ENCODE measurements around the gene MRPS25.

The MRPS25 gene

DNA sequence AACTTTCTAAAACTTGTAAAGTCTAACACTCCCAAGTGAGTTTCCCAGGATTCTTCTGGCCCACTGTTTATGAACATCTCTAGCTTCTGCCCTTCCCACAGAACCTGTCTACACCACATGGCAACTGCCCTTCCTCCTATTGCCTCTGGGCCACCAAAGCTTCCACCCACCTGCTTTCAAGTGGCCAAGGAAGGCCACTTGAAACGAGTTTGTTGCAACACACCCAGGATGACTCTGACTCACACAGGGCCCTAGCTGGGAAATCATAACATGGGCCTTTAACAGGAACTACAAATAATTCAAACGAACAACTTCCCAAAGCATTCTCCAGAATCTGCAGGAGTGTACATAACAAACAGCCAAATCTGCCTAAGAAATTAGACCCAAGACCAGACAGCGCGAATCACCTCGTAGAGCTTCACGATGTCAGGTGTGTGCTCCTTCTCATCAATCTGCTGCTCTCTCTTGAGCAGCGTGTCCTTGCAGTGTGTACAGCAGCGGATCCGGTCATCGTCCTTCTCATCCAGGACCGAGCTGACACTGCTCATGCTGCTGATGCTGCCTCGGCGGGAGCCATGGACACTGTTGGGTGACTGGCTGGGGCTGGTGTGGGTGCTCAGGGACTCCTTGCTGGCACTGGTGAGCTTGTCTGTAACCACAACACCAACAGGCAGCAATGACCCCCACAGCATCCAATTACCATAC lies 17.0 kb upstream of the MRPS25 start:
- no peak for DNase-seq

DNA sequence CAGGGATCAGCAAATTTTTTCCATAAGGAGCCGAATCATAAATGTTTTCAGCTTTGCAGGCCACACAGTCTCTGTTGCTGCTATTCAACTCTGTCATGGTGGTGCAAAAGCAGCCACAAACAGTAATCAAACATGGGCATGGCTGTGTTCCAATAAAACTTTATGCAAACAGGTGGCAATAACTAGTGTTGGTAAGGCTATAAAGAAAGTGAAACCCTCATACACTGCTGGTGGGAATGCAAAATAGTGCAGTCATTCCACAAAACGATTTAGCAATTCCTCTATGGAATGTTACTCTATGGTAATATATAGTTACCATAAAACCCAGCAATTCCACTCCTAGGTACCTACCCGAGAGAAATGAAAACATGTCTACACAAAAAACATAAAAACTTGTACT lies 14.0 kb upstream of the MRPS25 start:
- no peak for DNase-seq

DNA sequence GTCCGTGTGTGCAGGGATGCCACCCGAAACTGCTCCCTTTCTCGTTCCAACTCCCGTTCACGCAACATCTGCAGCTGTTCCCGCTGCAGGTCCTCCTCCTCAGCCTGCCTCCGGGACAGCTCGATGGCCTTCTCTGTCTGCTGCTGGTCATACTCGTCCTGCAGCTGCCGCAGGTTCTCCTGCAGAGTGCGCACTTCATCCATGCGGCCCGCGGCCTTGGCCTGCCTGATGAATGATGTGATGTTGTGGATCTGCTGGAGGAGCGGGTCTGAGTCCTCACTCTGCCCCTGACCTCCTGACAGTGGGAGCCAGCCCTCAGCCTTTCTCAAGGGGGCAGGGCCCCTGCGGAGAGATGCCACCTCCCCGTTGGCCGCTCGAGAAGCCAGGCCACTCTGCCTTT lies 9.4 kb upstream of the MRPS25 start:
- DNase-seq: no peak

DNA sequence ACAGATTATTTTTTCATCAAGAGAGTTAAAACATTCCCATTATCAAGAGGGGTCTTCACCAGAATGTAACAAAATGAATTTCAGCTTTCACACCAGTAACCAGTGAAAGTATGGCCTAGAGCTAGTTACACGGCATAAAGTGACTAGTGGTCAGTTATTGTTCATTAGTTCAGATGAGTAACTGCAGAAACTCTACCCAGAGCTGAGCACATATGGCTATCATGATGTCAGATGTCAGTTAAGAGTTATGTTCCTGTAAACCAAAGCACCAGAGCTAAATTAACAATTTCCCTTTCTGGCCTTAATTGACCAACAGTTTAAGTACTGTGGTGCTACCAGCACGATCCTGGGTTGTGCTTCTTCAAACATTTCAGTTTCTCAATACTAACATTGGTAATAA lies 6.6 kb upstream of the MRPS25 start:
- DNase-seq: no peak

DNA sequence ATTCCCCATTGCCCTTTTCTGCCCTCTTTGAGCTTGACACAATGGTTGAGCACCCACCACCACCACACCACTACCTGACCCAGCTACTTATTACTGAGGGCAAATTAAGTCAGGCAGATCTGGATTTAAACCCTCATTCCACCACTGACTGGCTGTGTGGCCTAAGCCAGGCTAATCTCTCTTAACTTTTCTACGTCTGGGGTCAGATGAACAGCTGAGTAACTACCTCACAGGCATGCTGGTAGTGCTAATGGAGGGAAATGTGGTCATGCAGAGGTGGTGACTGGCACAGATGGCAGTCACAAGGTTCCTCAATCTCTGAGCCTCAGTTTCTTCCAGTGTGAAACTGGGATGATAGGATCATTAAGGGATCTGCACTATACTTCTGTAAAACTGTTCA lies 4.3 kb upstream of the MRPS25 start:
- DNase-seq: no peak

DNA sequence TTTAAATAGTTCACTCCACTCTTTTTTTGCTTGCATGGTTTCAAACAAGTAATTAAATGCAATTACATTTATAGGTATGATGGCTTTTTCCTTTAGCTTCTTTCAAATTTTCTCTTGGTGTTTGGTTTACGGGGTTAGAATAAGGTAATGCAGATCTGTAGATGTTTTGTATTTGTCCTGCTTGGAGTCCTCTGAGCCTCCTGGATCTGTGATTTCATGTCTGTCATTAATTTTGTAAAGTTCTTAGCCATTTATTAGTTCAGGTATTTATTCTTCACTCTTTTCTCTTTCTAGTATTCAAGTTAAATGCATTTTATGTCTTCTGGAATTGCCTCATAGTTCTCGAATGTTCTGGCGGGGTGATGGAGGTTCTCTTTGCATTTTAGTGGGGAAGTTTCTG lies 1.4 kb upstream of the MRPS25 start:
- DNase-seq: no peak

DNA sequence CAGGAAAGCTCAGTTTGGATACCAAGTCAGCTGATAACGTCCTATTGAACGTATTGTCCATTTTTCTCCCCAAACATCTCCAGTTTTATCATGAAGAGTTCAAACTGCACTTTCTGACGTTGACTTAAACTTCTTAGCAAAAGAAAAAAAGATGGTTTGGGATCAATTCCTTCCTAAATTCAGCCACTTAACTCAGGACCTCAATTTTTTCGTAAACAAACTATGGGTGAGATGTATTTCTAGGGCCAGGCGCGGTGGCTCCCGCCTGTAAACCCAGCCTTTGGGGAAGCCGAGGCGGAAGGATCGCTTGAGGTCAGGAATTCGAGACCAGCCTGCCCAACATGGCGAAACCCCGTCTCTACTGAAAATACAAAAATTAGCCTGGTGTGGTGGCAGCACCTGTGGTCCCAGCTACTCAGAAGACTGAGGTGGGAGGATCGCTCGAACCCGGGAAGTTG lies 464 bp upstream of the MRPS25 start:
- no peak for DNase-seq

DNA sequence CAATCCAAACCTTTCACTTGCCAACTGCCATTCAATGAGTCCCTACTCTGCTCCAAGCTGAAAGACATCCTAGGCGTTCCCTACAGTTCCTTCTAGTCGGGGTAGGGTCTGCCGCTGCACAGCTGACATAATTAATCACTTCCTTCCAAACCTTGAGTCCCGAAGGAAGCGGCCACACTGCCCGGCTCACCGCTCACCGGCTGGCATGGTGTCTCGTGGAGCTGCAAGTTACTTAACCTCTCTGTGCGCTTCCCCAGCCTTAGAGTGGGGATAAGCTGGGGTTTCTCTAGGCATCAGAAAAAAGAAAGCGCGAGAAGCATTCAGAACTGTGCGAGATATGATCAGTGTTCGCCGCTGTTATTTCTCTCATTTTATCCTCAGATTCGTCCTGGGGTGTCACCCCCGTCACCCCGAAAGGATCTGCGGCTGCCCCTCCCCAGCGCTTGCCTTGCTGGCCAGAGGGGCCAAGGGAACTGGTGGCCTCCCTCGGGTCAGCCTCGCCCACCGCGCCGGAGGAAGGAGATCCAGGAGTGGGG lies 748 bp downstream of the MRPS25 start:
- no peak for DNase-seq

DNA sequence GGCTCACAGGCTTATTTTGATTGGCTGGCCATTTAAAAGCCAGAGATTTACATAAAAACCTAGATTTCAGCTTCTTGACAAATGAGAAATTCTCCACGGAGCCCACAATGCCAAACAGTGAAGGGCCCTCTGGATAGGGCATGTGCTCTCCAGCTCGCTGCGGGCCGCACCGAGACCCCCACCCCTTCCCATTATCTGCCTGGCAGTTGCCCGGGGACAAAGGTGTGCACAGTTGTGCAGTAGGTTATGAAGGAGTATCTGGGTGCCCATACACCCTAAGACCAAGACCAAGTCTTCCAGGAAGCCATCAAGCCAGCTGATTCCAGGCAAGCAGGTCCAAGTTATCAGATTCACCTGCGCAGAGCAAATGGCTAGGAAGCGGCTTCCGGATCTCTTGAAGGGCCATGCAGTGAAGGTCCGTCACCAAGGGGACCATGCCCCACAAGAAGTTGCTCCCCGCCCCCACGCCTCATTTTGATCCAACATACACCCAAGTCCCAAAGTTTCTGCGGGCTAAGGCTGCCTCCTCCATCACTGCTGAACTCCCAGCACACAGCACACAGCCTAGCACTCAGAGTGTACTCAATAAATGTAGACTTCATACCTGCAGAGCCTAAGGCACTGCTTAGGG lies 1.3 kb downstream of the MRPS25 start:
- DNase-seq: no peak

DNA sequence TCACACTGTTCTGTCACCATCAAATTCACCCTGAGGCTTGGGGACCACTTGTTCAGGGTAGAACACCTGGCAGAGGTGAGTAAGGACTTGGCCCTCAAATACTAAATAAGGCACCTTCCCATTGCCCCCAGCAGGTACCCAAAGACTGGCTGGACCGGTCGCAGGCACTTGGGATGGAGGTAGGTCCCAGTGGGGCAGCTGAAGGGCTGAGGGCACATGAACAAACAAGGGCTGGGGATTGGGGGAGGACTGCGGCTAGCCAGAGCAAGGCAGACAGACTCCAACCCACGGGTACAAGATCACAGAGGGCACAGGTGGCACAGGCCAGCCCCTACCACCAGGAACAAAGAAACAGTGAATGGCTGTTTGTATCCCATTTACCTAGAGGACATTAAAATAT lies 1.9 kb downstream of the MRPS25 start:
- DNase-seq: no peak

DNA sequence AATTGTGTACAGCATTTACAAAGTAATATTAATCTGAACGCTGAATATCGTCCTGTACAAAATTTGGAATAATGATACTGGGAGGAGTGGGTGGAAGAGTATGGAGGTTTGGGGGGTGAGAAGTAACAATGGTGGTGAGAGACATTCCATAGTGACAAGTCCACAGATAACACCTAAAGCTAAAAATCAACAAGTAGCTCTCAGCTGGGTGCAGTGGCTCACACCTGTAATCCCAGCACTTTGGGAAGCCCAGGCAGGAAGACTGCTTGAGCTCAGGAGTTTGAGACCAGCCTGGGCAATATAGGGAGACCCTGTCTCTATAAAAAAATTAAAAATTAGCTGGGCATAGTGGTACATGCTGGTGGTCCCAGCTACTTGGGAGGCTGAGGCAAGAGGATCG lies 5.1 kb downstream of the MRPS25 start:
- DNase-seq: no peak

DNA sequence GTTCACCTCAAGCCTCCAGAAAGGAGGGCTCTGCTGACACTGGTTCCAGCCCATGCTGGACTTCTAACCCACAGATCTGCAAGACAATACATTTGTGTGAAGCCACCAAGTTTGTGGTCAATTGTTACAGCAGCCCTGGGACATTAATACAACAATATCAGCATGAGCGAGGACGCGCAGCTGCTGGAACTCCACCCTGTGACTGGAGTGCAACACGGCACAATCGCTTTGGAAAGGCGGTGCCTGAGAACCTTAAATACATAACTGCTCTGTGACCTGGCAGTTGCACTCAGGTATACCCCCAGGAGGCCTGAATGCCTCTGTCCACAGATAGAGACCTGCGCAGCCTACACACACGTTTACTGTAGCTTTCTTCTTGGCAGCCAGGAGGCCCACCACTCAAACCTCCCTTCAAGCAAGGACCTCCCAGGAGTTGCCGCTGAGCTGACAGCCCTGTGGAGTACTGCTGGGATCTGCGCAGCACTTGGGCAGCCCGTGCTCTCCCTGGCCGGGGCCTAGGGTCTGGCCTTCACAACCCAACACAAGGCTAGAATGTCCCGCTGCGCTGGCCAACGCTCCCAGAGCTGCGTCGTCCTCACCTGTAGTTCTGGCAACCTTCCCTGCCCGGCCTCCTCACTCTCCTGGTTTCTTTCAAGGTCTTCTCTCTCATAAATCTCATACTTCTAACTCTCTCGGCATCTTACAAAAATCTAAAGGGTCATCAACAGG lies 8.3 kb downstream of the MRPS25 start:
- DNase-seq: no peak

DNA sequence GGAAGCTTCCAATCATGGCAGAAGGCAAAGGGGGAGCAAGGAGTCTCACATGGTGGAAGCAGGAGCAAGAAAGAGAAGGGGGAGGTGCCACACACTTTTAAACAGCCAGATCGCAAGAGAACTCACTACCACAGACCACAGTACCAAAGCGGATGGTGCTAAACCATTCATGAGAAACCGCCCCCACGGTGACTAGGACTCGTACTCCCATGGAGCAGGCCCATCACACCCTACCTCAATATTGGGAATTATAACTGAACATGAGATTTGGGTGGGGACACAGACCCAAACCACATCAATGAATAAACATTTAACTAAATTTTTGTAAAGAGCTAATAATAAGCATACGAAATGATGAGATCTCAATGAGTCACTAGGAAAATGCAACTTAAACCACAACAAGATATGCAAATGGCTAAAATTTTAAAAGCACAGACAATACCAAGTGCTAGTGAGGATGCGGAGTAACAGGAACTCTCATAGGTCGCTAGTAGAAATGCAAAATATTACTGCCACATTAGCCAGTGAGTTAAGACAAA lies 10.0 kb downstream of the MRPS25 start:
- no peak for DNase-seq

DNA sequence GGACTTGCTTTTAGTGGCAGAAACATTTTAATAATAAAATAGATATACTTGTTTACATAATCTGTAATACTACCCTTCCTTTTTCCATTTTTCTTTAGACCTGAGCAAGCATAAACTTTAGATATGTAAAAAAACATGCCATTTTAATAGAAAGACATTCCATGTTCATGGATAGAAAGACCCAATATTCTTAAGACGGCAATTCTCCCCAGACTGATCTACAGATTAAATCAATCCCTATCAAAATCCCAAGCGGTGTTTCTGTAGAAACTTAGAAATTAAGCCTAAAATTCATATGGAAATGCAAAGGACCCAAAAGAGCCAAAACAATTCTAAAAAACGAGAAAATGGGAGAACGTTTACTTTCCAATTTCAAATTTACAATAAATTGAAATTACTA lies 11.6 kb downstream of the MRPS25 start:
- no peak for DNase-seq

DNA sequence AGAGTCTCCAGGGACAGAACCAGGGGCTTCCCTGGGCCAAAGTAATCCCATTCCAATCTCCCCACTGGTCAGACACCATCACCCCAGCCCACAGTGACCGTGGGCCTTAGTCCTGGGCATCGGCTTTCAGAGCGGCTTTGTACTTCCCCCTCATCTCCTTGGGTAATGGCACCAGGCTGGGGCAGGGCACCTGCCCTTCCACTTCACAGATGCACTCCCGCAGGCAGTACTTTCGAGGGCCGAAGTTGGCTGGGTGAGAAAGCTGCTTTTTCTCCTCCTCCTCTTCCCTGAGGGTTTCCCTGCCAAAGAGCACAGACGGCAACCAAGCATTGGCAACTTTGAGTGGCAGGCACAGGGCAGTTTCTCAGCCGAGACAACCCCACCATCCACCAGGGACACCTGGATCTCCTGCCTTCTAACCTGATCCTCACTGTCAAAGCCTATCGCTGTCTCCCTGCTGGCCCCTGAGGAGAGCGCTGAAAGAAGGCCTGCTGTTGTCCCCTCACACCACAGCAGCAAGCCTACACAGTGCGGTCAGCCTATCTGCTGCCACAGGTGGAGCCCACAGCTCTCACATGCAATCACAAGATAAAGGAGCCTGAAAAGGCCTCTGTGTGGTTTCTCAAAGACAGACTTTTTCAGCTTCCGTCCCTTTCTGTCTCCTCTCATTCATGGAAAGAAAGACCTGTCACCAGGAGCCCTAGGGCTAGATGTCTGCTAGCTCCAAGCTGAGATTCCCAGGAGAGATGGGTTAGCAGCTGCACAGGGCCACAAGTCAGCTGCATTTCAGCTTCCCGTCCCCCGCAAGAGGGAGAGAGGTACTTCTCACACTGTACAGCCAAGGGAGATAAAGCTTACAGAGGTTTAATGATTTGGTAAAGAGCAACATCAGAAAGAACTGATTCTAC lies 12.5 kb downstream of the MRPS25 start:
- no peak for DNase-seq

DNA sequence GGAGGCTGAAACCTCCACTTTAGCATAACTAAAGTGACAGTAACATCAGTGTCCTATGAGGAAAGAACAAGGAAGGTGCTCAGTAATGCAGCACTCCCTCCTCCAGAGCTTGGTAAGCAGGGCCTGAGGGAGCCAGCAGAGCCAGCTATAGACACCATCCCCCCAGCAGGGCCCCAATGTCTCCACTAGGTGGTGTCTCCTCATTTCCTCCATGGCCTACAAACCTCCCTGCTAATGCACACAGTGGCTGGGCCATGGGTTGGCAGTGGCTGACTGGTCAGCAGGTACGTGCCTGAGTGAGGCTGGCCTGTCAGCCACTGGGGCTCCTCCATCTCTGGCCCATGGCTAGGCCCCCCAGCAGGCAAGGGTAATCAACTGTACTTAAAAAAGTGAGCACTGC lies 13.6 kb downstream of the MRPS25 start:
- no peak for DNase-seq

DNA sequence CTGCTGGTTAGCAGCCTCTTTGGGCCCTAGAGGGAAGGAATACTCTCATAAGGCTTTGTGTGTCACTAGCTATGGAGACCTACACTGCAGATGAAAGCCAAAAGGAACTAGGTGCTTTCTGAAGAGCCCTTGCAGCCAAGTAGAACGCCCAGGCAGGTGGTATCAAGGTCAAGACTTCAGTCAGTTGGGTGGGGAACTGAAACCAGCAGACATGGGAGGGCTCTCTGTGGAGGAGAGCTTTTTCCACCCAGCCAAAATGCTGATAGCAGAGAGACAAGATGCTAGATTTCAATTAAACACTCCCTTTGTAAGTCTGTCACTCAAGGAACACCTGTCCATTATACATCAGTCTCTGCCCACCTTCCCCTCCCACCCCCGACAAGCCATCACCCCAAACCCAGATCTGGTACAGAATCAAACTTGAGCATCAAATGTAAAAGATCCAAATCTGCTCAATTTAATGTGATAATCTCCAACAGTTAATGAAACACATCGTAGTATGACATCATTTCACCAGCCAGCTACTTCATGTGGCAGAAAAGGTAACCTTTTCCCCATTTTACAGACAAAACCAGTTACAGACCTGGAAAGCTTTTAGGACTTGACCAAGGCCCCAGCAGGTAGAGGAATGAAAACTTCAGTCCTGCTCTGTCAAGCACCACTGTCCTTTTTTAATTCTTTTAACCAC lies 14.6 kb downstream of the MRPS25 start:
- DNase-seq: no peak

DNA sequence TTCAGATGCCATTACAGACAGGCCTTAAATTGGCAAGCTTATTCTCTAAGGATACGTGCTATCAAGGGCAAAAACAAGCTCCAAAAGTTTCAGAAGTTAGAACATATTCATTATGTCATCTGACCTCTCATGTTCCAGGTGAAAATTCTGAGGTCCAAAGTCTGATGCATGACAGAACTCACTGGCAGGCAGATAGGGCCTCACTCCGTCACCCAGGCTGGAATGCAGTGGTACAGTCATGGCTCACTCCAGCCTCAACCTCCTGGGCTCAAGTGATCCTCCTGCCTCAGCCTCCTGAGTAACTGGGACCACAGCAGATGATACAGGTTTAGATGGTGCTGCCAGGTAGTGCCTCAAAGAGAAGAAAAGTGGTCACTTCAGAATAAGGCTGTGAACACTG lies 15.5 kb downstream of the MRPS25 start:
- DNase-seq: no peak

DNA sequence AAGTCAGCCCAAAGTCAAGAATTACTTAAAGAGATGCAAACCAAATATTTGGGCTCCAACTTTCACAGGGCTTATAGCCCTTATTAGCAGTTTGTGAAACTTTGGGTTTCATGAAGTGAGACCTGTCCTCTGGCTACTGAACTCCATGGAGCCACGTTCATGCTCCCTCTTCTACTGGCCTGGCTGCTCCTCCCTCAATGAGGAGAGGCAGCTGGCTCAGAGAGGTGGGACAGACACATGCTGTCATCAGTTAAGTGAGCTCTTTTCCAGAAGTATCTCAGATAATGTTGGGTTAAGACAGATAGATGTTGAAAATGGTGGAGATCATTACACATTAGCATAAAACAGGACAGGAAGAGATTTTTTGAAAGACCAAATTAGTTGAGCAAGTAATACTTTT lies 19.4 kb downstream of the MRPS25 start:
- no peak for DNase-seq

DNA sequence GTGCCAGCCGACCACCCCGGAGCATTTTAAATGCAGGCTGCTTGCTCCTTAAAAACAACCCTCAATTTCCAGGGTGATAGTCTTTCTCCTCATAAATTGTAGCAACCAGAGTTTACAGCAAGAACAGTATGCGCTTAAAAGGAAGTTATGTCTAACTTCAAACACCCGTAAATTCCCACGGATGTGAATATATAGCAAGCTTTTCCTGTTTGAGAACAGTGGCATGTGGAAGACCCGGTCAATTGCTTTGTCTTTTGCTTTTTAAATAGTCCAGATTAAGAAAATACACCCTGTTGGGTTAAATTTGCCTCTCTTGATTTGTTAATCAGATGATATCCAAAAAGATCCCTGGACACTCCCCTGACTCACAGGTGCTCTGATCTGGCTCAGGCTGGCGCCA lies 20.8 kb downstream of the MRPS25 start:
- no peak for DNase-seq

DNA sequence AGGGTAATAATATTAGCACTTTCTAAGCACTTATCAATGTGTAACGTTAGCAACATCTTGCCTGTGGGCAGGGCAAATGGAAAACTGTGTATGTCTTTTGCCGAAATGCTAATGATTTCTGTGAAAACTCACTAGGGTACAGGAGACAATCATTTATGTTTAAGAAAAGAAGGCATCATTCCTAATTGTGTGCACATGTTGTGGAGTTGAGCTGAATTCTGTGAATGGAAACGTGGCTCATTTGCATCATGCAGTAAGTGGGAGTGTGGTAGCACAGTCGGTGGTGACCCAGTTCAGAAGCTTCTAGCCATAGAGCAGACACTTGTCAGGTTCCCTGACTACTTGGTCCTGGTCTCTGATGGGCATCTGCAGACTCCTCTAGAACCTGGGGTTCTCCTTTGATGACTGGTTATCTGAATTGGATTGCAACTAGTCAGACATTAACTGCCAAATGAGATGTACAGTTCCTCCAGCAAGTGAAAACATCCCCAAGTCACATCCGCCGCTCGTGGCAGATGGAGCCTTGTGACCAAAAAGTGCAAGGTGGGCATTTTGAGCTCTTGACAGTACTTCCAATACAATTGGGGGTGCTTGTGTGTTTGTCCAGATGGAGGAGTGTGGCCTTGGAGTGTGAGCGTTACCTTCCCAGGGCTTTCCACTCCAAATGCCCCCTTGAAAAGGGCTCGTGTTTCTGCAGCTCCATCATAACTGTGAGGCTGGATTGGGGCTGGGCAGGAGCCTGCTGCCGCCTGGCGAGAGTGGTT lies 21.5 kb downstream of the MRPS25 start:
- DNase-seq: no peak

All from DMS 273 treated with DMSO at 0.1 percent for 48 hours (cell line).